Measurements from ENCODE around the gene UPK1A. TPM values are rescaled to one million over a fixed set of nuclear protein-coding genes. Genes with fewer than 3 reads are reported as not detected.
A peak's percentile ranks its signal among the peaks of the same experiment; 100 is the strongest.

The UPK1A gene
- total and polyA plus RNA-seq, 10 of the 15 experiments (the other 5 are each of a cell fraction or from before 2014, with no cell fraction given) = 0.15 to 1.9 (median 0.26) TPM; not detected in 7

DNA sequence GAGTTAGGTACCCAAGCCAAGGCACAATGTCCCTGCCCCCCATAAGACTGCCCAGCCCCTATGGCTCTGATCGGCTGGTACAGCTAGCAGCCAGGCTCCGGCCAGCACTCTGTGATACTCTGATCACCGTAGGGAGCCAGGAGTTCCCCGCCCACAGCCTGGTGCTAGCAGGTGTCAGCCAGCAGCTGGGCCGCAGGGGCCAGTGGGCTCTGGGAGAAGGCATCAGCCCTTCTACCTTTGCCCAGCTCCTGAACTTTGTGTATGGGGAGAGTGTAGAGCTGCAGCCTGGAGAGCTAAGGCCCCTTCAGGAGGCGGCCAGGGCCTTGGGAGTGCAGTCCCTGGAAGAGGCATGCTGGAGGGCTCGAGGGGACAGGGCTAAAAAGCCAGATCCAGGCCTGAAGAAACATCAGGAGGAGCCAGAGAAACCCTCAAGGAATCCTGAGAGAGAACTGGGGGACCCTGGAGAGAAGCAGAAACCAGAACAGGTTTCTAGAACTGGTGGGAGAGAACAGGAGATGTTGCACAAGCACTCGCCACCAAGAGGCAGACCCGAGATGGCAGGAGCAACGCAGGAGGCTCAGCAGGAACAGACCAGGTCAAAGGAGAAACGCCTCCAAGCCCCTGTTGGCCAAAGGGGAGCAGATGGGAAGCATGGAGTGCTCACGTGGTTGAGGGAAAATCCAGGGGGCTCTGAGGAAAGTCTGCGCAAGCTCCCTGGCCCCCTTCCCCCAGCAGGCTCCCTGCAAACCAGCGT is 48.5 kb downstream of the UPK1A start (continued):
- TF ChIP-seq, protein P1, sequence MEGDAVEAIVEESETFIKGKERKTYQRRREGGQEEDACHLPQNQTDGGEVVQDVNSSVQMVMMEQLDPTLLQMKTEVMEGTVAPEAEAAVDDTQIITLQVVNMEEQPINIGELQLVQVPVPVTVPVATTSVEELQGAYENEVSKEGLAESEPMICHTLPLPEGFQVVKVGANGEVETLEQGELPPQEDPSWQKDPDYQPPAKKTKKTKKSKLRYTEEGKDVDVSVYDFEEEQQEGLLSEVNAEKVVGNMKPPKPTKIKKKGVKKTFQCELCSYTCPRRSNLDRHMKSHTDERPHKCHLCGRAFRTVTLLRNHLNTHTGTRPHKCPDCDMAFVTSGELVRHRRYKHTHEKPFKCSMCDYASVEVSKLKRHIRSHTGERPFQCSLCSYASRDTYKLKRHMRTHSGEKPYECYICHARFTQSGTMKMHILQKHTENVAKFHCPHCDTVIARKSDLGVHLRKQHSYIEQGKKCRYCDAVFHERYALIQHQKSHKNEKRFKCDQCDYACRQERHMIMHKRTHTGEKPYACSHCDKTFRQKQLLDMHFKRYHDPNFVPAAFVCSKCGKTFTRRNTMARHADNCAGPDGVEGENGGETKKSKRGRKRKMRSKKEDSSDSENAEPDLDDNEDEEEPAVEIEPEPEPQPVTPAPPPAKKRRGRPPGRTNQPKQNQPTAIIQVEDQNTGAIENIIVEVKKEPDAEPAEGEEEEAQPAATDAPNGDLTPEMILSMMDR (IDR thresholded peaks at IDR 0.05 in 2 of 3, conservative IDR thresholded peaks at IDR 0.05 in 1 of 3; ENCODE audit: control insufficient read depth in 2 of 3, extremely low read depth in 1 of 3, insufficient read depth in 1 of 3, low read depth in 3 of 3, low read length in 3 of 3) = peak; percentile 36 to 56 (median 50); a peak in 4 of 6 replicates
- TF ChIP-seq, protein P2, sequence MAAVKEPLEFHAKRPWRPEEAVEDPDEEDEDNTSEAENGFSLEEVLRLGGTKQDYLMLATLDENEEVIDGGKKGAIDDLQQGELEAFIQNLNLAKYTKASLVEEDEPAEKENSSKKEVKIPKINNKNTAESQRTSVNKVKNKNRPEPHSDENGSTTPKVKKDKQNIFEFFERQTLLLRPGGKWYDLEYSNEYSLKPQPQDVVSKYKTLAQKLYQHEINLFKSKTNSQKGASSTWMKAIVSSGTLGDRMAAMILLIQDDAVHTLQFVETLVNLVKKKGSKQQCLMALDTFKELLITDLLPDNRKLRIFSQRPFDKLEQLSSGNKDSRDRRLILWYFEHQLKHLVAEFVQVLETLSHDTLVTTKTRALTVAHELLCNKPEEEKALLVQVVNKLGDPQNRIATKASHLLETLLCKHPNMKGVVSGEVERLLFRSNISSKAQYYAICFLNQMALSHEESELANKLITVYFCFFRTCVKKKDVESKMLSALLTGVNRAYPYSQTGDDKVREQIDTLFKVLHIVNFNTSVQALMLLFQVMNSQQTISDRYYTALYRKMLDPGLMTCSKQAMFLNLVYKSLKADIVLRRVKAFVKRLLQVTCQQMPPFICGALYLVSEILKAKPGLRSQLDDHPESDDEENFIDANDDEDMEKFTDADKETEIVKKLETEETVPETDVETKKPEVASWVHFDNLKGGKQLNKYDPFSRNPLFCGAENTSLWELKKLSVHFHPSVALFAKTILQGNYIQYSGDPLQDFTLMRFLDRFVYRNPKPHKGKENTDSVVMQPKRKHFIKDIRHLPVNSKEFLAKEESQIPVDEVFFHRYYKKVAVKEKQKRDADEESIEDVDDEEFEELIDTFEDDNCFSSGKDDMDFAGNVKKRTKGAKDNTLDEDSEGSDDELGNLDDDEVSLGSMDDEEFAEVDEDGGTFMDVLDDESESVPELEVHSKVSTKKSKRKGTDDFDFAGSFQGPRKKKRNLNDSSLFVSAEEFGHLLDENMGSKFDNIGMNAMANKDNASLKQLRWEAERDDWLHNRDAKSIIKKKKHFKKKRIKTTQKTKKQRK (IDR thresholded peaks at IDR 0.05; ENCODE audit: low read depth, low read length) = no peak
- TF ChIP-seq RAD21 (IDR thresholded peaks at IDR 0.05; ENCODE audit: insufficient read depth, low read depth, low read length) (peak; percentile 43), IKZF1 (conservative IDR thresholded peaks at IDR 0.05) (peak; percentile 27; the same call in 1 of the 2 replicates), ZNF217 (IDR thresholded peaks at IDR 0.05) (no peak), NBN (IDR thresholded peaks at IDR 0.05) (0 out of 2 replicates have a peak, but pooled peaks have one; percentile 27), MTA3 (IDR thresholded peaks at IDR 0.05; ENCODE audit: borderline replicate concordance, low read length) (no peak), MYB (IDR thresholded peaks at IDR 0.05; ENCODE audit: borderline replicate concordance, low read depth, low read length) (no peak), HCFC1 (IDR thresholded peaks at IDR 0.05; ENCODE audit: low read length) (no peak), MEF2A (IDR thresholded peaks at IDR 0.05; ENCODE audit: insufficient read depth, low read depth, low read length) (no peak), CHD4 (IDR thresholded peaks at IDR 0.05) (no peak), MYC (IDR thresholded peaks at IDR 0.05; ENCODE audit: insufficient read depth, insufficient read length, insufficient replicate concordance, low read length, severe bottlenecking) (no peak), ZBED1 (IDR thresholded peaks at IDR 0.05; ENCODE audit: borderline replicate concordance) (no peak), SMAD1 (IDR thresholded peaks at IDR 0.05; ENCODE audit: low read depth, partially characterized antibody) (no peak), CREB1 (IDR thresholded peaks at IDR 0.05; ENCODE audit: low read depth) (no peak), SRF (IDR thresholded peaks at IDR 0.05; ENCODE audit: low read depth in 2 of 2, low read length in 2 of 2) (no peak)
- TF ChIP-seq, protein P3, sequence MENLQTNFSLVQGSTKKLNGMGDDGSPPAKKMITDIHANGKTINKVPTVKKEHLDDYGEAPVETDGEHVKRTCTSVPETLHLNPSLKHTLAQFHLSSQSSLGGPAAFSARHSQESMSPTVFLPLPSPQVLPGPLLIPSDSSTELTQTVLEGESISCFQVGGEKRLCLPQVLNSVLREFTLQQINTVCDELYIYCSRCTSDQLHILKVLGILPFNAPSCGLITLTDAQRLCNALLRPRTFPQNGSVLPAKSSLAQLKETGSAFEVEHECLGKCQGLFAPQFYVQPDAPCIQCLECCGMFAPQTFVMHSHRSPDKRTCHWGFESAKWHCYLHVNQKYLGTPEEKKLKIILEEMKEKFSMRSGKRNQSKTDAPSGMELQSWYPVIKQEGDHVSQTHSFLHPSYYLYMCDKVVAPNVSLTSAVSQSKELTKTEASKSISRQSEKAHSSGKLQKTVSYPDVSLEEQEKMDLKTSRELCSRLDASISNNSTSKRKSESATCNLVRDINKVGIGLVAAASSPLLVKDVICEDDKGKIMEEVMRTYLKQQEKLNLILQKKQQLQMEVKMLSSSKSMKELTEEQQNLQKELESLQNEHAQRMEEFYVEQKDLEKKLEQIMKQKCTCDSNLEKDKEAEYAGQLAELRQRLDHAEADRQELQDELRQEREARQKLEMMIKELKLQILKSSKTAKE (IDR thresholded peaks at IDR 0.05; ENCODE audit: low read depth, poor library complexity, severe bottlenecking) = no peak
- TF ChIP-seq, protein P4, sequence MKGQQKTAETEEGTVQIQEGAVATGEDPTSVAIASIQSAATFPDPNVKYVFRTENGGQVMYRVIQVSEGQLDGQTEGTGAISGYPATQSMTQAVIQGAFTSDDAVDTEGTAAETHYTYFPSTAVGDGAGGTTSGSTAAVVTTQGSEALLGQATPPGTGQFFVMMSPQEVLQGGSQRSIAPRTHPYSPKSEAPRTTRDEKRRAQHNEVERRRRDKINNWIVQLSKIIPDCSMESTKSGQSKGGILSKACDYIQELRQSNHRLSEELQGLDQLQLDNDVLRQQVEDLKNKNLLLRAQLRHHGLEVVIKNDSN (IDR thresholded peaks at IDR 0.05; ENCODE audit: borderline replicate concordance, extremely low read length, insufficient read depth, low read depth, low read length) = no peak
